Astrocyte of the cerebellum (primary cell): ENCODE data around the gene GGA2.

ENCODE experiments used
- DNase-seq: peaks from one replicate; pipeline ENCODE4 v3.0.0-alpha.2; 2011; ENCODE audit warnings: low read depth
- H3K4me3 ChIP-seq: 2 replicates; pipeline ENCODE4 v1.5.1; 2011; ENCODE audit warnings: mild to moderate bottlenecking, low read depth, low read length, moderate library complexity
- CTCF ChIP-seq: IDR thresholded peaks from 2 replicates; pipeline ENCODE4 v1.5.1; 2012; ENCODE audit warnings: low read length, low read depth, moderate library complexity, mild to moderate bottlenecking; ENCODE audit errors: missing control alignments
- in situ Hi-C: cut with HindIII; loops from 2 replicates; pipeline ENCODE4 v1.10.0; 2017; ENCODE audit warnings: low sequenced_read_pairs

Gene GGA2

GRCh38 chr16:23436951-23437350 lies 73.3 kb downstream of the GGA2 start:
- no peak for TF ChIP-seq CTCF
- H3K4me3 ChIP-seq: no peak overlapping the region
- no peak for DNase-seq
- in situ Hi-C loops: loop anchor here (25.0 kb wide), 1 partner anchor 250 kb away; the partner anchor contains the start of gene SCNN1G

GRCh38 chr16:23435500-23435899 lies 74.8 kb downstream of the GGA2 start:
- H3K4me3 ChIP-seq: no peak overlapping the region
- no peak for DNase-seq
- TF ChIP-seq CTCF: peak; percentile 94
- in situ Hi-C loops: loop anchor here (25.0 kb wide), 1 partner anchor 248 kb away; the partner anchor contains the start of gene SCNN1G

GRCh38 chr16:23434380-23434779 lies 75.9 kb downstream of the GGA2 start:
- no peak overlapping the region for H3K4me3 ChIP-seq
- peak; percentile 64 for DNase-seq
- in situ Hi-C loops: loop anchor here (25.0 kb wide), 1 partner anchor 247 kb away; the partner anchor contains the start of gene SCNN1G
- TF ChIP-seq CTCF: peak; percentile 79

GRCh38 chr16:23433261-23433920 lies 76.9 kb downstream of the GGA2 start:
- no peak for TF ChIP-seq CTCF
- no peak for DNase-seq
- H3K4me3 ChIP-seq: no peak overlapping the region
- in situ Hi-C loops: loop anchor here (25.0 kb wide), 1 partner anchor 246 kb away; the partner anchor contains the start of gene SCNN1G

GRCh38 chr16:23432176-23433128 lies 77.8 kb downstream of the GGA2 start:
- TF ChIP-seq CTCF: peak; percentile 55
- no peak for DNase-seq

GRCh38 chr16:23428351-23428750 lies 81.9 kb downstream of the GGA2 start:
- TF ChIP-seq CTCF: no peak
- no peak overlapping the region for H3K4me3 ChIP-seq
- in situ Hi-C loops: loop anchor here (25.0 kb wide), 1 partner anchor 241 kb away; the partner anchor contains the start of gene SCNN1G
- no peak for DNase-seq

More at GRCh38 chr16:23432176-23433128, 77.8 kb downstream of the GGA2 start:
- no peak overlapping the region for H3K4me3 ChIP-seq
- in situ Hi-C loops: loop anchor here (25.0 kb wide), 1 partner anchor 245 kb away; the partner anchor contains the start of gene SCNN1G
